Mononuclear cell (primary cell): ENCODE results near the gene SAG. TPM values are rescaled to one million over a fixed set of nuclear protein-coding genes. Genes with fewer than 3 reads are reported as not detected.

Experiments used
- H3K27me3 ChIP-seq: 2 replicates; pipeline ENCODE4 v1.6.0; 2011; ENCODE audit warnings: low read length, control low read depth; ENCODE audit not compliant: insufficient read depth
- H3K4me1 ChIP-seq: 2 replicates; pipeline ENCODE4 v1.5.1; 2011; ENCODE audit warnings: mild to moderate bottlenecking, low read length, control low read depth; ENCODE audit not compliant: insufficient read depth
- H3K4me3 ChIP-seq: 2 replicates; pipeline ENCODE4 v1.5.1; 2011; ENCODE audit warnings: mild to moderate bottlenecking, low read length, moderate library complexity
- H3K9me3 ChIP-seq: 2 replicates; pipeline ENCODE4 v1.5.1; 2011; ENCODE audit warnings: low read depth, mild to moderate bottlenecking, control low read depth, low read length
- total RNA-seq: library from RNA; depleted of rRNA; stranded (reverse); fragments of >200 nt; gene quantifications from one replicate; pipeline ENCODE4 v1.2.3, GENCODE V29; 2012

Gene SAG
- total RNA-seq, 1 donor: 0.21 TPM

DNA sequence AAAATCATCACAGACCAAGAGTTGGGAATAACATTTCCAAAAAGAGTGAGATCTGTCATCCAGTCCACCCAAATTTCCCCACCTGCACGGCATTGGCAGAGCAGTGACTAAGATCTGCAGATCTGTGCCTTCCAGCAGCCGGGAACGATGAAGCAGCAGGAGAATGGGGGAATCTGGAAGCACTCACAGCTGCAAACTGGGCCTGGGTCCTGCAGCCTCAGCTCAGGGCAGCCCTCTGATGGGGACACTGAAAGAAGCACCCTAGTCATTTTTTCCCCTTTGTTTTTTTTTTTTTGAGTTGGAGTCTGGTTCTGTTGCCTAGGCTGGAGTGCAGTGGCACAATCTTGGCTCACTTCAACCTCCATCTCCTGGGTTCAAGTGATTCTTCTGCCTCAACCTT lies 4.4 kb upstream of the SAG start:
- H3K27me3 ChIP-seq: no peaks in the 10 kb centered on the region
- H3K9me3 ChIP-seq: no peaks in the 10 kb centered on the region
- no peak overlapping the region for H3K4me3 ChIP-seq
- H3K4me1 ChIP-seq: no peaks in the 10 kb centered on the region

DNA sequence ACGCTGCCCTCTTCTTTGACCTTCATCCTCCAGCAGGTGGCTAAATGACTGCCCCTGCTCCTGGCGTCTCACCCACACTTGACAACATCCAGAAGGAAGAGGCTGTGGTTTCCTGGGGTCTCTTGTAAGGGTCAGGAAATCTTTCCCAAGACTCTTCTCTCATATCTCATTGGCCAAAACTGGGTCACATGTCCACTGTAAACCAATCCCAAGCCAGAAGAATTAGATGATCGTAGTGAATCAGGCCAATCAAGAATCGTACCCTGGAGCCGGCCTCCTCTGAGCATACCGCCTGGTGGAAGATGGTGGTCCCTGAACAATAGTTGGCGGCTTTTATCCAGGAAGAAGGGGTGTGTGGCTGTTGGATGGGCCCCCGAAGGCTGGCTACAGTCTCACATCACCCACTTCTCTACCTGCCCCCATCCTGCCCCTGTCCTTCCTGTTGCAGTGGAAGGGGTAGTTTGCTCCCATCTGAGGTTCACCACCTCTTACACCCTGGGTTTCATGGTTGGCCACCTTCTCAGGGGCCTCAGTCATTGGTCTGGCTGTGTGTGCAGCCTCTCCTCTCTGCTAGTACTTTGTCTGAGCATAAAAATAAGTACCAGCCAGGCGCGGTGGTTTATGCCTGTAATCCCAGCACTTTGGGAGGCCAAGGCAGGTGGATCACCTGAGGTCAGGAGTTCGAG lies 3.8 kb downstream of the SAG start:
- H3K4me3 ChIP-seq: no peak overlapping the region

GRCh38 chr2:233312874-233313273 lies 5.3 kb downstream of the SAG start:
- Histone ChIP-seq H3K27me3 (no peaks in the 10 kb centered on the region), H3K4me1 (no peaks in the 10 kb centered on the region), H3K4me3 (no peak overlapping the region), H3K9me3 (no peaks in the 10 kb centered on the region)

More for the DNA sequence above, 3.8 kb downstream of the SAG start:
- no peaks in the 10 kb centered on the region for H3K4me1 ChIP-seq
- no peaks in the 10 kb centered on the region for H3K27me3 ChIP-seq
- H3K9me3 ChIP-seq: no peaks in the 10 kb centered on the region

DNA sequence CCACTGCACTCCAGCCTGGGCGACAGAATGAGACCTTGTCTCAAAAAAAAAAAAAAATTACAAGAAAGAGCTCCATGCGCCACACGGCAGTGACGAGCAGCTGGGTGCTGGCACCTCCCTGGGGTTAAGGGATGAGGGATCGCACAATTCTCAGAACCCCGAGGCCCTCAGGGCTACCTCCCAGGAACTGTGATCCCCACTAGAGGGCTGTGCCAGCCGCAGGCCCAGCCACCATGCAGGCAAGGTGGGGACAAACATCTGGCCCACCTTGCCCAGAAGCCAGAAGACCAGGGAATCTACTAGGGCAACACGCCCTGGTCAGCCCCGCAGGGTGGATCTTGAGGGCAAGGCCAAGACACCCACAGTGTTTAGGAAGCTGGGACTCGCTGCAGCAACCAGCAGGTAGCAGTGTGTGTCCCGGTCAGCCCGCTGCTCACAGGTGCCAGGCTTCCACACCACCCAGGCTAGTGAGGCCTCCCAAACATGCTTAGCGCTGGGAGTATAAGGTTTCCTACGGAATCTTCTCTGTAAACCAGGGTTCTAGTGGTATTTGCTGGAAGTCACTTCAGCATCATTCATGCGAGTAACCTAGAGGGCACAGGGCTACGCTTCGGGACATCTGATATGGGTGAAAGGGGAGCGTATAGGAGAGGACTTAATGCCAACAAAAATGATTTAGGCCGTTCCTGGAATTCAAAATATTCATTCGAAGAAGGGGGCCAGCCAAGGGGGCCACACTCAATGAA lies 6.7 kb downstream of the SAG start:
- Histone ChIP-seq H3K9me3 (no peaks in the 10 kb centered on the region), H3K4me1 (no peaks in the 10 kb centered on the region), H3K4me3 (no peak overlapping the region), H3K27me3 (no peaks in the 10 kb centered on the region)

- H3K9me3 ChIP-seq: no peaks in the 10 kb centered on the region
- H3K4me3 ChIP-seq: no peak overlapping the region
- H3K4me1 ChIP-seq: no peaks in the 10 kb centered on the region
- no peaks in the 10 kb centered on the region for H3K27me3 ChIP-seq
Measured at GRCh38 chr2:233317196-233317943, 9.8 kb downstream of the SAG start.

DNA sequence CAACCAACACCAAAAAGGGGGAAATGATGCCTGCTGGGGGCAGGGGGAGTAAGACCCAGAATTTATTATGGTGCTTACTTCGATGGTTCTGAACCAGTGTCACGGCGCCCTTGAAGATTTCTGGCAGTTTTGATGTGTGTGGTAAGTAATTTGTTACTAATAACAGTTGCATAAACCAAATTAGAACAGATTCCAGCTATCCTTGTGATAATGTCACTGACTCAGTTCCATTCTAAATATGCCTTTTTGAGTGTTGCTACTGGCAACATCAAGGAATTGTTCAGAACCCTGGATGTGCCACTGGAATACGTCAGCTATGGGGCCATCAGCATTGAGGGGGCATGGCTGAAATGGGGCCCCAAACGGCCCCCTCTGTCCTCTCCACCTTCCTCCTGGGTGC lies 11.6 kb downstream of the SAG start:
- no peak overlapping the region for H3K4me3 ChIP-seq
- H3K27me3 ChIP-seq: no peaks in the 10 kb centered on the region
- peaks cover 5% of the 10 kb centered on the region for H3K4me1 ChIP-seq
- H3K9me3 ChIP-seq: no peaks in the 10 kb centered on the region

- Histone ChIP-seq H3K4me3 (no peak overlapping the region), H3K27me3 (no peaks in the 10 kb centered on the region), H3K9me3 (no peaks in the 10 kb centered on the region), H3K4me1 (peaks cover 5% of the 10 kb centered on the region)
Measured at GRCh38 chr2:233320470-233320869, 12.9 kb downstream of the SAG start.

DNA sequence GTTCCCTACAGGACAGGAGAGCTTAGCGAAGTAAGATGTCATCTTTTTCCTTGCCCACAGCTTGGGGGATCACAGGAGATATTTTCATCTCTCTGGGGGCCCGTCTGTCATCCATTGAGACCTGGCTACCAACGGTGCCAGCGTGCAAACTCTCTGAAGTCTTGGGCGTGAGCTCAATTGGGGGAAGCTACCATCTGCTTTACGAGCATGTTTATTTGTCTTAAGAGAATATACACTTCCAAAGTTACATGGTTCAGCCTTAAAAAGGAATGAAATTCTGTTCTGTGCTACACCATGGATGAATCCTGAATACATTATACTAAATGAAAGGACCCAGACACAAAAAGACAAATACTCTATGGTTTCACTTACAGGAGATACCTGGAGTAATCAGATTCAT lies 13.6 kb downstream of the SAG start:
- no peaks in the 10 kb centered on the region for H3K9me3 ChIP-seq
- H3K27me3 ChIP-seq: no peaks in the 10 kb centered on the region
- H3K4me1 ChIP-seq: peaks cover 5% of the 10 kb centered on the region
- no peak overlapping the region for H3K4me3 ChIP-seq

DNA sequence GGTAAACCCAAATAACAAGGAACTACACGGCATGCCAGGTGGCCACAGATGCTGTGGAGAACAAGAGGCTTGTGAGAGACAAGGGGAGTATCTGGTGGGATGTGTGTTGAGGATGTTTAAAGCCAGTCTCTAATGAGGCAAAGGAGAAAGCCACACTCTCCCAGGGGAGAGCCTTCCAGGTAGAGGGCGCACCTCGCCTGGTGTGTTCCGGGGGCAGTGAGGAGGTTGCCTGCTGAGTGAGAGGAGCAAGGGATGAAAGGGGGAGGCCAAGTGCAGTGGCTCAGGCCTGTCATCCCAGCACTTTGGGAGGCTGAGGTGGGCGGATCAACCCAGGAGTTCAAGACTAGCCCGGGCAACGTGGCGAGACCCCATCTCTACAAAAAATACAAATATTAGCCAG lies 16.2 kb downstream of the SAG start:
- no peaks in the 10 kb centered on the region for H3K9me3 ChIP-seq
- no peaks in the 10 kb centered on the region for H3K27me3 ChIP-seq
- H3K4me1 ChIP-seq: peaks cover 5% of the 10 kb centered on the region
- H3K4me3 ChIP-seq: no peak overlapping the region

DNA sequence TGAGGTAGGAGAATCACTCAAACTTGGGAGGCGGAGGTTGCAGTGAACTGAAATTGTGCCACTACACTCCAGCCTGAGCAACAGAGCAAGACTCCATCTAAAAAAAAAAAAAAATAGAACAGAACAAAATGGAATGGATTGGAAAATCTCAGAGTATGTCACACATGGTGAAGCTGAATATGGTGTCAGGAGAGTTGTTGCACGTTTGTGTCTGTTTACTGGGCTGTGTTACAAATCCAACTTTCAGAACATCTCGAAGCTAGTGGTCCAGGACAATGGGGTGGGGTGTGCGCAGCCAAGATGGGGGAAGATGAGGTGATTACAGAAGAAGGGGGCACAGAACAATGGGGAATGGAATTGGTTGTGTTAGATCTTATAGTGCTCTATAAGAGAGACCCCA lies 17.6 kb downstream of the SAG start:
- H3K4me1 ChIP-seq: peaks cover 19% of the 10 kb centered on the region
- no peak overlapping the region for H3K4me3 ChIP-seq
- no peaks in the 10 kb centered on the region for H3K27me3 ChIP-seq
- H3K9me3 ChIP-seq: no peaks in the 10 kb centered on the region

DNA sequence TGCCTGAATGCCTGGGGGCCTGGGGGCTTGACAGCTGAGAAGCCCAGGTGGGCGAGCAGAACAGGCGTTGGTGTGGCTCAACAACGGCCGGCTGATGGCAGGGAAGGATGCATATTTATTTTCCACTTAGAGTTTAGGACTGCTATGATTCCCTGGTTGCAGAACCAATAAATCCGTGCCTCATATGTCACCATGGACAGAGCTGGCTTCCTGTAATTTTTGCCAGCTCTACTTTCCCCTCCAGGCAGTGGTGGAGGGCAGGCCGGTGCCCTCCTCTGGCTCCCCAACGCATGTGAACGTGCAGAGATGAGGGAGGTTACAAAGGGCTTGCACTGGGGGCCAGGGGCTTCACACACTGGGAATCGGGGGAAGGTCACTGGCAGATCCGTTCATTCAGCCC lies 18.2 kb downstream of the SAG start:
- H3K27me3 ChIP-seq: no peaks in the 10 kb centered on the region
- H3K4me1 ChIP-seq: peaks cover 25% of the 10 kb centered on the region
- H3K4me3 ChIP-seq: no peak overlapping the region
- H3K9me3 ChIP-seq: no peaks in the 10 kb centered on the region

- Histone ChIP-seq H3K9me3 (no peaks in the 10 kb centered on the region), H3K4me3 (no peak overlapping the region), H3K4me1 (peaks cover 32% of the 10 kb centered on the region), H3K27me3 (no peaks in the 10 kb centered on the region)
Measured at GRCh38 chr2:233326500-233326899, 18.9 kb downstream of the SAG start.

- Histone ChIP-seq H3K27me3 (no peaks in the 10 kb centered on the region), H3K4me3 (no peak overlapping the region), H3K4me1 (peaks cover 50% of the 10 kb centered on the region), H3K9me3 (no peaks in the 10 kb centered on the region)
Measured at GRCh38 chr2:233328922-233329321, 21.3 kb downstream of the SAG start.

GRCh38 chr2:233329489-233330135 lies 22.0 kb downstream of the SAG start:
- H3K4me3 ChIP-seq: no peak overlapping the region
- no peaks in the 10 kb centered on the region for H3K27me3 ChIP-seq
- no peaks in the 10 kb centered on the region for H3K9me3 ChIP-seq
- H3K4me1 ChIP-seq: peaks cover 57% of the 10 kb centered on the region

DNA sequence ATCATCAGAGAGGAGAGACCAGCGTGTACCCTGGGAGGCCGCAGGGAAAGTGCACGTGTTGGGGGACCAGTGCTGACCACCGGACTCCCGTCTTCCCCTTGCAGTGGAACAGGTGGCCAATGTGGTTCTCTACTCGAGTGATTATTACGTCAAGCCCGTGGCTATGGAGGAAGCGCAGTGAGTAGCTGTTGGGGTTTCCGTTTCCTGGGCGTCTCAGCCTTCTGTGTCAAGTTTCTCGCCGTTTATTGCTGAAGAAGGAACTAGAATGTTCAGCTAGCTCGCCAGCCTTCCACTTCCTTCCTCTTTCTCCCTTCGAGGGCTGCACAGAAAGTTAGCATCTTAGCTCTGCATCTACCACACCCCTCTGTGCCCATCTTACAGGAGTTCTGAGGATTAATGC lies 23.9 kb downstream of the SAG start:
- H3K4me1 ChIP-seq: peaks cover 64% of the 10 kb centered on the region
- no peak overlapping the region for H3K4me3 ChIP-seq
- H3K9me3 ChIP-seq: no peaks in the 10 kb centered on the region
- H3K27me3 ChIP-seq: no peaks in the 10 kb centered on the region
